ENCODE measurements around the gene CRCP. TPM values are rescaled to one million over a fixed set of nuclear protein-coding genes. Genes with fewer than 3 reads are reported as not detected.

The CRCP gene
- total and polyA plus RNA-seq, 7 donors: 18.6 to 48.5 (median 25.7) TPM

- H3K27ac ChIP-seq: no peak overlapping the region
- 75 to 76% methylated on average over 6 of the region's 6 CpGs for WGBS, 2 donors
- no peak for TF ChIP-seq CTCF (IDR thresholded peaks at IDR 0.05)
- TF ChIP-seq POLR2AphosphoS5 (IDR thresholded peaks at IDR 0.05): no peak
- H3K9me3 ChIP-seq: no peaks in the 10 kb centered on the region
- no peaks in the 10 kb centered on the region for H3K4me1 ChIP-seq
- no peaks in the 10 kb centered on the region for H3K36me3 ChIP-seq
- no peak for DNase-seq
- no peaks in the 10 kb centered on the region for H3K27me3 ChIP-seq
- no peak overlapping the region for H3K4me3 ChIP-seq
- intact Hi-C loops (cut with DNase I): no loop called here
Observed at GRCh38 chr7:66193146-66193725, 78.6 kb downstream of the CRCP start.

GRCh38 chr7:66198469-66198868 lies 83.8 kb downstream of the CRCP start:
- DNase-seq: peak; percentile 21
- Histone ChIP-seq H3K4me3 (no peak overlapping the region), H3K36me3 (no peaks in the 10 kb centered on the region), H3K4me1 (no peaks in the 10 kb centered on the region), H3K27ac (no peak overlapping the region), H3K27me3 (no peaks in the 10 kb centered on the region), H3K9me3 (no peaks in the 10 kb centered on the region)
- intact Hi-C loops (cut with DNase I): no loop called here
- TF ChIP-seq POLR2A (IDR thresholded peaks at IDR 0.05) (no peak), EP300 (IDR thresholded peaks at IDR 0.05) (no peak), POLR2AphosphoS5 (IDR thresholded peaks at IDR 0.05) (no peak), CTCF (IDR thresholded peaks at IDR 0.05) (no peak)
- 69 to 78% methylated on average over 2 of the region's 2 CpGs for WGBS, 2 donors

GRCh38 chr7:66198956-66199355 lies 84.3 kb downstream of the CRCP start:
- H3K4me3 ChIP-seq: no peak overlapping the region
- H3K27me3 ChIP-seq: no peaks in the 10 kb centered on the region
- peak; percentile 24 for DNase-seq
- H3K36me3 ChIP-seq: no peaks in the 10 kb centered on the region
- H3K9me3 ChIP-seq: no peaks in the 10 kb centered on the region
- H3K4me1 ChIP-seq: no peaks in the 10 kb centered on the region
- intact Hi-C loops (cut with DNase I): no loop called here
- 81 to 84% methylated on average over 4 of the region's 4 CpGs for WGBS, 2 donors
- no peak for TF ChIP-seq POLR2AphosphoS5 (IDR thresholded peaks at IDR 0.05)
- no peak for TF ChIP-seq CTCF (IDR thresholded peaks at IDR 0.05)
- TF ChIP-seq POLR2A (IDR thresholded peaks at IDR 0.05): no peak
- no peak for TF ChIP-seq EP300 (IDR thresholded peaks at IDR 0.05)
- no peak overlapping the region for H3K27ac ChIP-seq

- intact Hi-C loops (cut with DNase I): no loop called here
- Histone ChIP-seq H3K36me3 (no peaks in the 10 kb centered on the region), H3K27ac (no peak overlapping the region), H3K4me3 (no peak overlapping the region), H3K9me3 (no peaks in the 10 kb centered on the region), H3K4me1 (peaks cover 0 to 12% (median 10%) of the 10 kb centered on the region in 4 donors), H3K27me3 (no peaks in the 10 kb centered on the region)
- no peak for TF ChIP-seq POLR2AphosphoS5 (IDR thresholded peaks at IDR 0.05)
- TF ChIP-seq POLR2A (IDR thresholded peaks at IDR 0.05): no peak
- TF ChIP-seq CTCF (IDR thresholded peaks at IDR 0.05): no peak
- no peak for TF ChIP-seq EP300 (IDR thresholded peaks at IDR 0.05)
- WGBS, 2 donors: 51 to 62% methylated on average over 8 of the region's 8 CpGs
- DNase-seq: peak; percentile 7
Observed at GRCh38 chr7:66202441-66202840, 87.8 kb downstream of the CRCP start.

Other genes starting within 250 kb of the CRCP start
- gene VKORC1L1, start 241.8 kb upstream of the CRCP start, total RNA-seq: 10 to 100 TPM; 15.1 to 20.3 (median 15.8) TPM
- gene VKORC1L1, start 241.8 kb upstream of the CRCP start, polyA plus RNA-seq: 10 to 100 TPM in 1 of 3 donors, 1 to 10 TPM in 2; 3.9 to 12.6 (median 6.6) TPM
- gene GUSB, start 132.6 kb upstream of the CRCP start, total RNA-seq: 10 to 100 TPM; 17.2 to 25.2 (median 20.6) TPM
- 10 to 100 TPM; 26.4 to 59.5 (median 49.7) TPM for gene GUSB, start 132.6 kb upstream of the CRCP start, polyA plus RNA-seq
- gene ASL, start 39.0 kb upstream of the CRCP start, total RNA-seq: 10 to 100 TPM; 15.6 to 30.7 (median 24.2) TPM
- 100 to 1,000 TPM in 2 of 3 donors, 10 to 100 TPM in 1; 93.7 to 120 (median 109) TPM for gene ASL, start 39.0 kb upstream of the CRCP start, polyA plus RNA-seq
- 10 to 100 TPM; 21.0 to 31.3 (median 26.4) TPM for gene TPST1, start 90.5 kb downstream of the CRCP start, total RNA-seq
- gene TPST1, start 90.5 kb downstream of the CRCP start, polyA plus RNA-seq: 1 to 10 TPM in 2 of 3 donors, under 1 TPM in 1; 0.92 to 7.6 (median 3.6) TPM

All from sigmoid colon (tissue), 7 donors.